OCI-LY7 (cell line): ENCODE results near the gene NPLOC4. TPM values are rescaled to one million over a fixed set of nuclear protein-coding genes. Genes with fewer than 3 reads are reported as not detected.

Source experiments
- BruUV-seq: library from RNA; stranded (reverse); fragments of 400-500 nt; replicated peaks from 2 replicates; lab custom pipeline; 2021; lab: Mats Ljungman, UMichigan
- CTCF ChIA-PET: fragments of 300-600 bp; sonication (Branson Sonifier 250); formaldehyde crosslinking; loops from one replicate; lab custom pipeline; 2022; ENCODE audit warnings: antibody characterized with exemption; ENCODE audit not compliant: unreplicated experiment; lab: Charles Lee
- POLR2A ChIA-PET: fragments of 300-600 bp; sonication (Branson Sonifier 250); formaldehyde crosslinking; loops from one replicate; lab custom pipeline; 2022; ENCODE audit warnings: antibody characterized with exemption; lab: Charles Lee
- DNase-seq: peaks from one replicate; pipeline ENCODE4 v3.0.0-alpha.2; 2015; ENCODE audit warnings: low spot score
- H2AFZ ChIP-seq: fragments of 200-600 bp; sonication (generic), shearing (Covaris generic); 2 replicates; pipeline ENCODE4 v1.6.1; 2014; ENCODE audit warnings: mild to moderate bottlenecking, antibody characterized with exemption, low read length, moderate library complexity
- H3K27ac ChIP-seq: fragments of 200-600 bp; sonication (generic); 2 replicates; pipeline ENCODE4 v1.5.1; 2014; ENCODE audit warnings: mixed run types, low read depth, mild to moderate bottlenecking, moderate library complexity, low read length, inconsistent platforms; ENCODE audit not compliant: poor library complexity, severe bottlenecking
- H3K36me3 ChIP-seq: fragments of 200-600 bp; sonication (generic); 2 replicates; pipeline ENCODE4 v1.6.1; 2014; ENCODE audit warnings: mild to moderate bottlenecking, antibody characterized with exemption, low read length, moderate library complexity, mixed read lengths; ENCODE audit not compliant: insufficient read depth
- H3K4me1 ChIP-seq: fragments of 200-600 bp; sonication (generic); 2 replicates; pipeline ENCODE4 v1.5.1; 2014; ENCODE audit warnings: mild to moderate bottlenecking, low read length; ENCODE audit not compliant: insufficient read depth, poor library complexity, severe bottlenecking
- H3K4me2 ChIP-seq: fragments of 200-600 bp; sonication (generic); 2 replicates; pipeline ENCODE4 v1.6.1; 2014; ENCODE audit warnings: mild to moderate bottlenecking, low read length
- H3K4me3 ChIP-seq: fragments of 200-600 bp; sonication (generic); 2 replicates; pipeline ENCODE4 v1.5.1; 2014; ENCODE audit warnings: mild to moderate bottlenecking, low read depth, low read length; ENCODE audit not compliant: poor library complexity, severe bottlenecking
- H3K79me2 ChIP-seq: fragments of 200-600 bp; sonication (generic); 2 replicates; pipeline ENCODE4 v1.6.1; 2016; ENCODE audit warnings: low read depth, mild to moderate bottlenecking, low read length, moderate library complexity, mixed read lengths; ENCODE audit not compliant: insufficient read depth
- H3K9me2 ChIP-seq: fragments of 200-600 bp; sonication (generic); 2 replicates; pipeline ENCODE4 v1.6.1; 2016; ENCODE audit warnings: mild to moderate bottlenecking, low read length, mixed read lengths; ENCODE audit not compliant: insufficient read depth
- H3K9me3 ChIP-seq: fragments of 200-600 bp; sonication (generic); 2 replicates; pipeline ENCODE4 v1.6.1; 2014; ENCODE audit warnings: mild to moderate bottlenecking, mixed run types, low read length, mixed read lengths
- H4K20me1 ChIP-seq: fragments of 200-600 bp; sonication (generic); 2 replicates; pipeline ENCODE4 v1.6.1; 2014; ENCODE audit warnings: mild to moderate bottlenecking, antibody characterized with exemption, low read length, moderate library complexity, mixed read lengths; ENCODE audit not compliant: insufficient read depth
- CTCF ChIP-seq: fragments of 200-600 bp; sonication (generic); conservative IDR thresholded peaks from 2 replicates; pipeline ENCODE4 v1.5.1; 2014; ENCODE audit warnings: mild to moderate bottlenecking, antibody characterized with exemption, low read length, moderate library complexity, mixed read lengths
- EZH2phosphoT487 ChIP-seq: fragments of 200-600 bp; sonication (generic); IDR thresholded peaks from 2 replicates; pipeline ENCODE4 v1.6.1; 2018; ENCODE audit warnings: low read depth, borderline replicate concordance, mild to moderate bottlenecking, mixed run types, antibody characterized with exemption, low read length, moderate library complexity, mixed read lengths
- intact Hi-C: fragments of 100-400 bp; cut with micrococcal nuclease; formaldehyde crosslinking; loops from one replicate; pipeline ENCODE4 v1.10.0; 2022; ENCODE audit not compliant: unreplicated experiment
- total RNA-seq, 2 experiments: library from RNA; depleted of rRNA in 1 of 2; stranded (reverse); fragments of >200 nt in 1 of 2; shearing (Covaris generic) in 1 of 2; gene quantifications; 2 replicates each; pipeline ENCODE4 v1.2.3, GENCODE V29; 2014 to 2022

The NPLOC4 gene
- total RNA-seq, 2 experiments from 2014 or later, result 69.6 to 118 TPM

- Histone ChIP-seq H3K4me2 (no peak overlapping the region), H3K36me3 (peaks cover 2% of the 10 kb centered on the region), H3K4me1 (peaks cover 19% of the 10 kb centered on the region), H2AFZ (no peak overlapping the region), H3K4me3 (no peak overlapping the region), H4K20me1 (no peaks in the 10 kb centered on the region), H3K9me3 (no peaks in the 10 kb centered on the region), H3K27ac (no peak overlapping the region), H3K9me2 (no peaks in the 10 kb centered on the region), H3K79me2 (no peaks in the 10 kb centered on the region)
- POLR2A ChIA-PET, result no interaction called here
- intact Hi-C loops, result no loop called here
- CTCF ChIA-PET, result no interaction called here
- BruUV-seq, result no TSS peak
- TF ChIP-seq CTCF (no peak), EZH2phosphoT487 (no peak)
- no peak for DNase-seq
Measured at GRCh38 chr17:81659038-81659437, 22.1 kb upstream of the NPLOC4 start.

GRCh38 chr17:81656835-81657234, 19.9 kb upstream of the NPLOC4 start:
- H3K9me3 ChIP-seq, result no peaks in the 10 kb centered on the region
- TF ChIP-seq EZH2phosphoT487 (no peak), CTCF (no peak)
- no peaks in the 10 kb centered on the region for H3K79me2 ChIP-seq
- intact Hi-C loops, result no loop called here
- BruUV-seq, result no TSS peak
- DNase-seq, result no peak
- ChIA-PET POLR2A (interaction anchor here (0.6 to 1.6 kb wide), 2 partner anchors 8 to 480 kb away, joined by 3 read pairs; no protein-coding TSS in a partner anchor), CTCF (no interaction called here)
- no peak overlapping the region for H3K27ac ChIP-seq
- H3K9me2 ChIP-seq, result no peaks in the 10 kb centered on the region
- H3K4me2 ChIP-seq, result no peak overlapping the region
- no peak overlapping the region for H3K4me3 ChIP-seq
- H3K4me1 ChIP-seq, result peaks cover 30% of the 10 kb centered on the region
- no peaks in the 10 kb centered on the region for H4K20me1 ChIP-seq
- no peak overlapping the region for H2AFZ ChIP-seq
- no peaks in the 10 kb centered on the region; the same call in 1 of the 2 replicates for H3K36me3 ChIP-seq

GRCh38 chr17:81656118-81656743, 19.3 kb upstream of the NPLOC4 start, which contains the start of gene PDE6G:
Gene PDE6G, minus strand, starts transcription at chr17:81656542. Its CDS starts 3,237 bp downstream, at chr17:81653305.
- H4K20me1 ChIP-seq, result no peaks in the 10 kb centered on the region
- intact Hi-C loops, result no loop called here
- no peak for DNase-seq
- BruUV-seq, result no TSS peak
- CTCF ChIA-PET, result no interaction called here
- H3K79me2 ChIP-seq, result no peaks in the 10 kb centered on the region
- H3K4me1 ChIP-seq, result peaks cover 30% of the 10 kb centered on the region
- TF ChIP-seq CTCF (no peak), EZH2phosphoT487 (no peak)
- H3K9me3 ChIP-seq, result no peaks in the 10 kb centered on the region
- no peak within 1 kb of the TSS for H3K4me3 ChIP-seq
- no peaks in the 10 kb centered on the region; the same call in 1 of the 2 replicates for H3K36me3 ChIP-seq
- H2AFZ ChIP-seq, result no peak within 1 kb of the TSS
- H3K27ac ChIP-seq, result no peak within 1 kb of the TSS
- no peak within 1 kb of the TSS for H3K4me2 ChIP-seq
- POLR2A ChIA-PET, result interaction anchor here (1.6 kb wide), 1 partner anchor 9 kb away, joined by 3 read pairs; no protein-coding TSS in a partner anchor
- H3K9me2 ChIP-seq, result no peaks in the 10 kb centered on the region
